ENCODE data around the gene TAF6L.

DNA sequence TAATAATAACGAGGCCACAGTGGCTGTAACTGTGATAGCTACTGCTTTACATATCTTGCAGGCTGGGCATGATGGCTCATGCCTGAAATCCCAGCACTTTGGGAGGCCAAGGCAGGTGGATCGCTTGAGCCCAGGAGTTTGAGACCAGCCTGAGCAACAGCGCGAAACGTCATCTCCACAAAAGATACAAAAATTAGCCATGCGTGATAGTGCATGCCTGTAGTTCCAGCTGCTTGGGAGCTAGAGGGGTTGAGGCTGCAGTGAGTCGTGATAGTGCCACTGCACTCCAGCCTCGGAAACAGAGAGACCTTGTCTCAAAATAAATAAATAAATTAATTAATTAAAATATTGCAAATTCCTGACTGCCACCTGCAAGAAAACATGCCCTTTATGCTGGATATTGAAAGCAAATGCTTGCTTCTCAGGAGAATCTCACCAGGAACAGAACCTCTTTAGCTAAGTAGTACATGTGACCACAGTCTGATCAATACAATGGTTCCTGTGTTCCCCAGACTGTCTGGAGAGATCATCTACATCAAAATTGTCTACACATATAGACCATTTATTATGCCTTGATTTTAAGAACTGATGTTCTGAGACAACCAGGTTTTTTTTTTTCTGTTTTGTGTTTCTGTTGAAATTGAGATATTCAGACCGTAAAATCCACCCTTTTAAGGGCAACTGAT is 23.6 kb upstream of the TAF6L start:
- TF ChIP-seq, protein P1, sequence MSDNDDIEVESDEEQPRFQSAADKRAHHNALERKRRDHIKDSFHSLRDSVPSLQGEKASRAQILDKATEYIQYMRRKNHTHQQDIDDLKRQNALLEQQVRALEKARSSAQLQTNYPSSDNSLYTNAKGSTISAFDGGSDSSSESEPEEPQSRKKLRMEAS (IDR thresholded peaks at IDR 0.05; ENCODE audit: insufficient read depth, insufficient read length) = no peak
- TF ChIP-seq, protein P2, sequence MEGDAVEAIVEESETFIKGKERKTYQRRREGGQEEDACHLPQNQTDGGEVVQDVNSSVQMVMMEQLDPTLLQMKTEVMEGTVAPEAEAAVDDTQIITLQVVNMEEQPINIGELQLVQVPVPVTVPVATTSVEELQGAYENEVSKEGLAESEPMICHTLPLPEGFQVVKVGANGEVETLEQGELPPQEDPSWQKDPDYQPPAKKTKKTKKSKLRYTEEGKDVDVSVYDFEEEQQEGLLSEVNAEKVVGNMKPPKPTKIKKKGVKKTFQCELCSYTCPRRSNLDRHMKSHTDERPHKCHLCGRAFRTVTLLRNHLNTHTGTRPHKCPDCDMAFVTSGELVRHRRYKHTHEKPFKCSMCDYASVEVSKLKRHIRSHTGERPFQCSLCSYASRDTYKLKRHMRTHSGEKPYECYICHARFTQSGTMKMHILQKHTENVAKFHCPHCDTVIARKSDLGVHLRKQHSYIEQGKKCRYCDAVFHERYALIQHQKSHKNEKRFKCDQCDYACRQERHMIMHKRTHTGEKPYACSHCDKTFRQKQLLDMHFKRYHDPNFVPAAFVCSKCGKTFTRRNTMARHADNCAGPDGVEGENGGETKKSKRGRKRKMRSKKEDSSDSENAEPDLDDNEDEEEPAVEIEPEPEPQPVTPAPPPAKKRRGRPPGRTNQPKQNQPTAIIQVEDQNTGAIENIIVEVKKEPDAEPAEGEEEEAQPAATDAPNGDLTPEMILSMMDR (IDR thresholded peaks at IDR 0.05; ENCODE audit: extremely low read depth in 1 of 2, insufficient read depth in 1 of 2, low read depth in 1 of 2, low read length in 2 of 2) = no peak
- no peak for TF ChIP-seq POLR2AphosphoS5 (IDR thresholded peaks at IDR 0.05; ENCODE audit: insufficient read depth, low read depth, low read length)
- TF ChIP-seq GATA2 (IDR thresholded peaks at IDR 0.05; ENCODE audit: insufficient read depth, insufficient read length, low read depth, low read length) = no peak
- no peak for TF ChIP-seq EZH2 (IDR thresholded peaks at IDR 0.05; ENCODE audit: borderline replicate concordance, low read depth, low read length, severe bottlenecking)
- no peak for TF ChIP-seq FOS (IDR thresholded peaks at IDR 0.05; ENCODE audit: borderline replicate concordance, insufficient read depth, low read length)
- TF ChIP-seq POLR2A (IDR thresholded peaks at IDR 0.05; ENCODE audit: low read depth, low read length) = no peak
- TF ChIP-seq MYC (IDR thresholded peaks at IDR 0.05; ENCODE audit: low read depth, low read length) = no peak
